ENCODE measurements around the gene RAP1GAP.

DNA sequence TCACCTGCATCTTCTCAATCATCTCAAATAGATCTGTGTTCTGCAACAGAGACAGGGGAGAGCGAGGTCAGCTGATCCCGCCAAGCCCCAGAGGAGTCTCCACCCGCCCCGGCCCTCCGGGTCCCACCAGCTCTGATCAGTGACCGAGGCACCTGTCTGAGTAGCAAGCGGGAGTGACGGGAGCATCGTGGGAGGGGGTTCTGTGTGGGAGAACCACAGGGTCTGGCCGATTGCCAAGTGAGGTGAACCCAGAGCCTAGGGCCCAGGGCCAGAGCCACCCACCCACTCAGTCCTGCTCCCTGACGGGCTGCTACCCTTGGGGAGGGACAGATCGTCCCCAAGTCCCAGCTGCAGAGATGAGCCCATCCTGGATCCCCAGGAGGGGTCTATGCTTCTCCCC lies 49.1 kb downstream of the RAP1GAP start:
- TF ChIP-seq ILF3 (IDR thresholded peaks at IDR 0.05; ENCODE audit: borderline replicate concordance), result no peak
- TF ChIP-seq GTF2F1 (IDR thresholded peaks at IDR 0.05; ENCODE audit: low read depth, low read length), result no peak
- TF ChIP-seq KLF1 (tag; IDR thresholded peaks at IDR 0.05), result no peak
- no peak for TF ChIP-seq RB1 (IDR thresholded peaks at IDR 0.05; ENCODE audit: low read depth)
- TF ChIP-seq FOXP1 (CRISPR knock-in tag; IDR thresholded peaks at IDR 0.05), result no peak
- TF ChIP-seq RFX5 (IDR thresholded peaks at IDR 0.05; ENCODE audit: low read depth, low read length), result no peak
- TF ChIP-seq ZNF143 (CRISPR knock-in tag; IDR thresholded peaks at IDR 0.05), result no peak
- TF ChIP-seq ZEB2 (IDR thresholded peaks at IDR 0.05), result no peak
- TF ChIP-seq, protein P1, sequence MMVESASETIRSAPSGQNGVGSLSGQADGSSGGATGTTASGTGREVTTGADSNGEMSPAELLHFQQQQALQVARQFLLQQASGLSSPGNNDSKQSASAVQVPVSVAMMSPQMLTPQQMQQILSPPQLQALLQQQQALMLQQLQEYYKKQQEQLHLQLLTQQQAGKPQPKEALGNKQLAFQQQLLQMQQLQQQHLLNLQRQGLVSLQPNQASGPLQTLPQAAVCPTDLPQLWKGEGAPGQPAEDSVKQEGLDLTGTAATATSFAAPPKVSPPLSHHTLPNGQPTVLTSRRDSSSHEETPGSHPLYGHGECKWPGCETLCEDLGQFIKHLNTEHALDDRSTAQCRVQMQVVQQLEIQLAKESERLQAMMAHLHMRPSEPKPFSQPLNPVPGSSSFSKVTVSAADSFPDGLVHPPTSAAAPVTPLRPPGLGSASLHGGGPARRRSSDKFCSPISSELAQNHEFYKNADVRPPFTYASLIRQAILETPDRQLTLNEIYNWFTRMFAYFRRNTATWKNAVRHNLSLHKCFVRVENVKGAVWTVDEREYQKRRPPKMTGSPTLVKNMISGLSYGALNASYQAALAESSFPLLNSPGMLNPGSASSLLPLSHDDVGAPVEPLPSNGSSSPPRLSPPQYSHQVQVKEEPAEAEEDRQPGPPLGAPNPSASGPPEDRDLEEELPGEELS (CRISPR knock-in tag; IDR thresholded peaks at IDR 0.05; ENCODE audit: borderline replicate concordance), result no peak

Measured in K562 (cell line).